ENCODE measurements around the gene NFIC.

NFIC gene

DNA sequence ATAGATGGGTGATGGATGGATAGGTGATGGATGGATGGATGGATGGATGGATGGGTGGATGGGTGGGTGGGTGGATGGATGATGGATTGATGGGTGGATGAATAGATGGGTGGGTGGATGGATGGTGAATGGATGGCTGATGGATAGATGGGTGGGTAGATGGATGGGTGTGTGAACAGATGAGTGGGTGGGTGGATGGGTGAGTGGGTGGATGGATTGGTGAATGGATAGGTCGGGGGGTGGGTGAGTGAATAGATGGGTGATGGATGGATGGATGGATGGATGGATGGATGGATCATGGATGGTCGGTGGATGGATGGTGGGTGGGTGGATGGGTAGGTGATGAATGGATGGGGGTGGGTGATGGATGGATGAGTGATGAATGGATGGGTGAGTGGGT lies 110.4 kb downstream of the NFIC start:
- DNase-seq (ENCODE audit: low spot score), result no peak
- Histone ChIP-seq H3K27ac (no peak overlapping the region), H3K4me3 (no peak overlapping the region)
- TF ChIP-seq, protein P1, sequence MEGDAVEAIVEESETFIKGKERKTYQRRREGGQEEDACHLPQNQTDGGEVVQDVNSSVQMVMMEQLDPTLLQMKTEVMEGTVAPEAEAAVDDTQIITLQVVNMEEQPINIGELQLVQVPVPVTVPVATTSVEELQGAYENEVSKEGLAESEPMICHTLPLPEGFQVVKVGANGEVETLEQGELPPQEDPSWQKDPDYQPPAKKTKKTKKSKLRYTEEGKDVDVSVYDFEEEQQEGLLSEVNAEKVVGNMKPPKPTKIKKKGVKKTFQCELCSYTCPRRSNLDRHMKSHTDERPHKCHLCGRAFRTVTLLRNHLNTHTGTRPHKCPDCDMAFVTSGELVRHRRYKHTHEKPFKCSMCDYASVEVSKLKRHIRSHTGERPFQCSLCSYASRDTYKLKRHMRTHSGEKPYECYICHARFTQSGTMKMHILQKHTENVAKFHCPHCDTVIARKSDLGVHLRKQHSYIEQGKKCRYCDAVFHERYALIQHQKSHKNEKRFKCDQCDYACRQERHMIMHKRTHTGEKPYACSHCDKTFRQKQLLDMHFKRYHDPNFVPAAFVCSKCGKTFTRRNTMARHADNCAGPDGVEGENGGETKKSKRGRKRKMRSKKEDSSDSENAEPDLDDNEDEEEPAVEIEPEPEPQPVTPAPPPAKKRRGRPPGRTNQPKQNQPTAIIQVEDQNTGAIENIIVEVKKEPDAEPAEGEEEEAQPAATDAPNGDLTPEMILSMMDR (IDR thresholded peaks at IDR 0.05), result no peak

DNA sequence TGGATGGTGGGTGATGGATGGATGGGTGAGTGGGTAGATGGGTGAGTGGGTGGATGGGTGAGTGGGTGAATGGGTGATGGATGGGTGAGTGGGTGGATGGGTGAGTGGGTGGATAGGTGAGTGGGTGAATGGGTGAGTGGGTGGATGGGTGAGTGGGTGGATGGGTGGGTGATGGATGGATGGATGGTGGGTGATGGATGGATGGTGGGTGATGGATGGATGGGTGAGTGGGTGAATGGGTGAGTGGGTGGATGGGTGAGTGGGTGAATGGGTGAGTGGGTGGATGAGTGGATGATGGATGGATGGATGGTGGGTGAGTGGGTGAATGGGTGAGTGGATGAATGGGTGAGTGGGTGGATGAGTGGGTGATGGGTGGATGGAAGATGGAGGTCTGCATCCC lies 111.1 kb downstream of the NFIC start:
- TF ChIP-seq, protein P1 (IDR thresholded peaks at IDR 0.05), result no peak
- Histone ChIP-seq H3K27ac (no peak overlapping the region), H3K4me3 (no peak overlapping the region)
- DNase-seq (ENCODE audit: low spot score), result no peak

DNA sequence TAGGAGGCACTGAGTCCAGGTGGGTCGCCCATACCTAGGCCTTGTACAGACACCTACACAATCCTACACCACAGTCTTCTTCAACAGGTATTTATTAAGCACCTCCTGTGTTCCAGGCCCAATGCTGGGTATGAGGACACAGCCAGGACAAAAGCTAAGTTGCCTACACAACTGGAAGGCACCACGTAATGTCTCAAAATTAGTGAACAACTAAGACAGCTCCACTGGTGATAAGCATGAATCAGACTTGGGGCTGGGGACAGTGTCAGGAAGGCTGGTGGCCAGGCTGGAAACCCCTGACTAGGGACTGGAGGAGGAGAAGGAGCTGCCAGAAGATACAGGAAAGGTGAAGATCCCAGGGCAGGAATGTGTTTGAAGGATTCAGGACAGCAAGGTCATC lies 111.6 kb downstream of the NFIC start:
- TF ChIP-seq, protein P1 (IDR thresholded peaks at IDR 0.05), result no peak
- DNase-seq (ENCODE audit: low spot score), result no peak
- H3K27ac ChIP-seq, result no peak overlapping the region
- no peak overlapping the region for H3K4me3 ChIP-seq

DNA sequence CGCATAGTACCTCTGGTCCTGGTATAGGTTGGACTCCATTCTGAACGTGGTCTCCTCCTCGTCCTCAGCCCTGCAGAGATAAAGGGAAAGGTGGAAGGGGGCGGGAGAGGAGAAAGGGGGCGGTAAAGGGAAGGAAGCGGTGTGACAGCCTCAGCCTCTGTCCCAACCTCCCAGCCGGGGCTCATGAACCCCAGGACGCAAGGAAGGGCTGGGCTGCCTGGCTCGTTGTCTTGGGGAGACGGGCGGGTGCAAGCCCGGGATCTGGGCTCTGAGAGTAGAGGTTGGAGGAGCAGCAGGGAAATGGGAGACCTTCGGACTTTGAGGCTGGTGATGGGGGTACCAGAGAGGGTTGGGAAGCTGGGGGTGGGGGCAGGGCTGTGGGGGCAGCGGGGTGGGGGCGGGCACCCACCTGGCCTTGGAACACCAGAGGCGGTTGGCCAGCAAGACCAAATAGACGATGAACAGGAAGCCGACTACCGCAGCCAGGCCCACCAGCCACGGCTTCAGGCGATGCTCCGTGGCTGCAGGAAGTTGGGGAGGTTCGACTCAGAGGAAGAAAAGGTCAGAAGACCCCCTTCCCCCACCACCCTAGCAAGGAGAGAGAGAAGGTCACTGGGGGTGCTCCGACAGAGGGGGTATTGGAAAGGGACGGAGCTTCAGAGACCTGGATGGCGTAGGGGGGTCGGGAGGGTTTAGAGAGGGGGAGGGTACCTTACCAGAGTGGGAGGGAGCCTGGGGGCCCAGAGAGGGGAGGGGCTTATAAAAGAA lies 112.2 kb downstream of the NFIC start:
- Histone ChIP-seq H3K4me3 (no peak overlapping the region), H3K27ac (no peak overlapping the region)
- TF ChIP-seq, protein P1 (IDR thresholded peaks at IDR 0.05), result no peak
- no peak for DNase-seq (ENCODE audit: low spot score)

DNA sequence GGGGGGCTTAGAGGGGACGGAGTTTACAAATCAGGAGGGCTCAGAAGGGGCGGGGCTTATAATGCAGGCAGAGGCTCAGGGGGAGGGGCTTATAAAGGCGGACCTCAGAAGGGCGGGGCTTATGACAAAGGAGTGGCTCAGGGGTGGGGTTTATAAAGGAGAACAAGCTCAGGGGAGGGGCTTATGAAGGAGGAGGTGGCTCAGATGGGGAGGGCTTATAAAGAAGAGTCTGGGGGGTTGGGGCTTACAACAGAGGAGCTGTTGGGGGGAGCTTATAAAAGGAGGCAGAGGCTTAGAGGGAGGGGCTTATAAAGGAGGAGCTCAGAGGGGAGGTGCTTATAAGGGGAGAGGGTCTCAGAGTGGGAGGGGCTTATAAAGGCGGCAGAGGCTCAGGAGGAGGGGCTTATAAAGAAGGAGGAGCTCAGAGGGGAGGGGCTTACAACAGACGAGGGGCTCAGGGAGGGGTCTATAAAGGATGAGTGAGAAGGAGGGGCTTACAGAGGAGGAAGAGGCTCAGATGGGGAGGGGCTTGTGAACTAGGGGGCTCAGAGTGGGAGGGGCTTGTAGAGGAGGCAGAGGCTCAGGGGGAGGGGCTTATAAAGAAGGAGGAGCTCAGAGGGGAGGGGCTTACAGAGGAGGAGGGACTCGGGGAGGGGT lies 112.9 kb downstream of the NFIC start:
- no peak overlapping the region for H3K27ac ChIP-seq
- no peak overlapping the region for H3K4me3 ChIP-seq
- TF ChIP-seq, protein P1 (IDR thresholded peaks at IDR 0.05), result no peak
- DNase-seq (ENCODE audit: low spot score), result no peak

DNA sequence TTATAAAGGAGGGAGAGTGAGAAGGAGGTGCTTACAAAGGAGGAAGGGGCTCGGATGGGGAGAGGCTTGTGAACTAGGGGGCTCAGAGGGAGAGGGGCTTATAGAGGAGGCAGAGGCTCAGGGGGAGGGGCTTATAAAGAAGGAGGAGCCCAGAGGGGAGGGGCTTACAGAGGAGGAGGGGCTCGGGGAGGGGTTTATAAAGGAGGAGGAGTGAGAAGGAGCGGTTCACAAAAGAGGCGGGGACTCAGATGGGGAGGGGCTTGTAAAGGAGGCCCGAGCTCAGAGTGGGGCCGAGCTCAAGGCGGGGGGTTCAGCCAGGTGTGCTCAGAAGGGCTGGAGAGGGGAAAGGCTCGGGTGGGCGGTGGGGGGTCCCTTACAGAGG lies 113.4 kb downstream of the NFIC start:
- H3K27ac ChIP-seq, result no peak overlapping the region
- no peak for DNase-seq (ENCODE audit: low spot score)
- TF ChIP-seq, protein P1 (IDR thresholded peaks at IDR 0.05), result no peak
- no peak overlapping the region for H3K4me3 ChIP-seq
